CD14-positive monocyte (primary cell): Measurements from ENCODE around the gene CHI3L2. TPM values are rescaled to one million over a fixed set of nuclear protein-coding genes. Genes with fewer than 3 reads are reported as not detected.

Experiments
- DNase-seq, 3 donors: peaks; one replicate each; pipeline ENCODE4 v3.0.0-alpha.2; 2011 to 2022
- H2AFZ ChIP-seq: 2 replicates; pipeline ENCODE4 v1.6.0; 2012; ENCODE audit warnings: mild to moderate bottlenecking, low read depth, low read length, inconsistent platforms; ENCODE audit not compliant: insufficient read depth, poor library complexity, severe bottlenecking
- H3K27ac ChIP-seq, 2 donors: 1 replicate in 1 of 2; 2 replicates in 1 of 2; pipeline ENCODE4 v1.5.1; 2012 to 2013; ENCODE audit warnings: low read length in 2 of 2, control low read depth in 1 of 2, inconsistent platforms in 1 of 2, low read depth in 1 of 2, mild to moderate bottlenecking in 1 of 2
- H3K27me3 ChIP-seq, 2 donors: one replicate each; pipeline versions ENCODE4 v1.6.0 to v1.6.1; 2011 to 2013; ENCODE audit warnings: low read length in 2 of 2; ENCODE audit not compliant: control insufficient read depth in 2 of 2, insufficient read depth in 2 of 2
- H3K36me3 ChIP-seq, 2 donors: replicated peaks in 1 of 2; 1 replicate in 1 of 2; 2 replicates in 1 of 2; pipeline versions ENCODE4 v1.5.1 to v1.6.1; 2012 to 2013; ENCODE audit warnings: low read length in 2 of 2, control low read depth in 1 of 2, inconsistent platforms in 1 of 2, mild to moderate bottlenecking in 1 of 2; ENCODE audit not compliant: insufficient read depth in 2 of 2, control insufficient read depth in 1 of 2
- H3K4me1 ChIP-seq, 2 donors: 1 replicate in 1 of 2; 2 replicates in 1 of 2; pipeline versions ENCODE4 v1.5.1 to v1.6.1; 2012 to 2013; ENCODE audit warnings: low read length in 2 of 2, control low read depth in 1 of 2, inconsistent platforms in 1 of 2, mild to moderate bottlenecking in 1 of 2, moderate library complexity in 1 of 2; ENCODE audit not compliant: insufficient read depth in 2 of 2, control insufficient read depth in 1 of 2
- H3K4me2 ChIP-seq: replicated peaks from 2 replicates; pipeline ENCODE3; 2012; ENCODE audit warnings: low read length, moderate library complexity, mild to moderate bottlenecking; ENCODE audit not compliant: poor library complexity, severe bottlenecking; ENCODE audit errors: extremely low read depth
- H3K4me3 ChIP-seq, 3 experiments: fragments of 200-600 bp in 1 of 3; sonication (generic) in 1 of 3; replicated peaks in 1 of 3; 1 replicate in 2 of 3; 2 replicates in 1 of 3; pipeline ENCODE4 v1.5.1; 2011 to 2013; ENCODE audit warnings: low read length in 3 of 3, mild to moderate bottlenecking in 3 of 3, control low read depth in 2 of 3, low read depth in 2 of 3, inconsistent platforms in 1 of 3, moderate library complexity in 1 of 3
- H3K79me2 ChIP-seq: 2 replicates; pipeline ENCODE4 v1.6.0; 2012; ENCODE audit warnings: mild to moderate bottlenecking, control low read depth, inconsistent platforms, low read length, moderate library complexity; ENCODE audit not compliant: insufficient read depth
- H3K9ac ChIP-seq: 2 replicates; pipeline ENCODE4 v1.6.0; 2017; ENCODE audit warnings: low read length, mild to moderate bottlenecking; ENCODE audit not compliant: insufficient read depth, poor library complexity, severe bottlenecking
- H3K9me3 ChIP-seq, 2 donors: replicated peaks in 1 of 2; 1 replicate in 1 of 2; 2 replicates in 1 of 2; pipeline versions ENCODE4 v1.5.1 to v1.6.1; 2012 to 2013; ENCODE audit warnings: low read length in 2 of 2, control low read depth in 1 of 2; ENCODE audit not compliant: control insufficient read depth in 1 of 2, insufficient read depth in 1 of 2
- H4K20me1 ChIP-seq: 2 replicates; pipeline ENCODE4 v1.6.0; 2012; ENCODE audit warnings: mild to moderate bottlenecking, low read length, control low read depth, moderate library complexity; ENCODE audit not compliant: insufficient read depth
- H3K27ac Mint-ChIP-seq, 7 donors: one replicate each; pipeline ENCODE4 v1.8.0; 2020; ENCODE audit warnings: mild to moderate bottlenecking in 7 of 7, mixed read lengths in 7 of 7, moderate library complexity in 6 of 7, inconsistent platforms in 2 of 7
- H3K27me3 Mint-ChIP-seq, 3 donors: one replicate each; pipeline ENCODE4 v1.8.0; 2021 to 2022; ENCODE audit warnings: low read depth in 3 of 3, mild to moderate bottlenecking in 3 of 3, mixed read lengths in 3 of 3, moderate library complexity in 3 of 3, inconsistent platforms in 1 of 3
- H3K36me3 Mint-ChIP-seq, 2 donors: one replicate each; pipeline ENCODE4 v1.8.0; 2020; ENCODE audit warnings: mixed read lengths in 2 of 2, inconsistent platforms in 1 of 2, mild to moderate bottlenecking in 1 of 2
- H3K4me1 Mint-ChIP-seq: one replicate; pipeline ENCODE4 v1.8.0; 2020; ENCODE audit warnings: mild to moderate bottlenecking, mixed read lengths
- H3K4me3 Mint-ChIP-seq, 2 donors: one replicate each; pipeline ENCODE4 v1.8.0; 2020; ENCODE audit warnings: mild to moderate bottlenecking in 2 of 2, mixed read lengths in 2 of 2, moderate library complexity in 1 of 2
- H3K9me3 Mint-ChIP-seq, 7 donors: one replicate each; pipeline ENCODE4 v1.8.0; 2020 to 2022; ENCODE audit warnings: mixed read lengths in 7 of 7, mild to moderate bottlenecking in 6 of 7, moderate library complexity in 6 of 7, inconsistent platforms in 2 of 7
- CTCF ChIP-seq: fragments of 200-600 bp; IDR thresholded peaks from one replicate; pipeline ENCODE4 v1.8.0; 2022; ENCODE audit warnings: antibody characterized with exemption, mild to moderate bottlenecking
- WGBS: methylation state at CpG from one replicate; pipeline ENCODE4 v1.1.5; 2013; ENCODE audit warnings: missing lambda C conversion rate; ENCODE audit not compliant: insufficient coverage; 5-methylcytosine and 5-hydroxymethylcytosine counted together
- intact Hi-C, 2 donors: fragments of 100-400 bp; cut with micrococcal nuclease; formaldehyde crosslinking; loops; one replicate each; pipeline versions ENCODE4 v1.15.0 to v1.15.1; 2023
- polyA plus RNA-seq, 3 donors: library from polyadenylated mRNA; depleted of rRNA in 1 of 3; unstranded in 2 of 3; stranded (reverse) in 1 of 3; fragments of 300-500 nt in 2 of 3; fragments of >200 nt in 1 of 3; fragmentation: Illumina TruSeq in 2 of 3; gene quantifications; 1 replicate in 2 of 3; 2 replicates in 1 of 3; pipeline ENCODE4 v1.2.3, GENCODE V29; 2012 to 2021

Gene CHI3L2
- polyA plus RNA-seq, 3 donors: 1.2 to 9.9 (median 1.4) TPM

- H3K9me3 Mint-ChIP-seq: no peaks in the 10 kb centered on the region
- H3K27ac Mint-ChIP-seq: no peak overlapping the region
- no peak for DNase-seq
- no peak for TF ChIP-seq CTCF
- Histone ChIP-seq H3K27me3 (no peaks in the 10 kb centered on the region), H4K20me1 (no peaks in the 10 kb centered on the region), H2AFZ (no peak overlapping the region), H3K27ac (no peak overlapping the region), H3K79me2 (no peaks in the 10 kb centered on the region), H3K4me2 (no peak overlapping the region), H3K9ac (no peak overlapping the region), H3K4me1 (peaks cover 52 to 60% of the 10 kb centered on the region in 2 donors), H3K4me3 (no peak overlapping the region), H3K36me3 (no peaks in the 10 kb centered on the region), H3K9me3 (no peaks in the 10 kb centered on the region)
- WGBS: 83% methylated on average over 1 of the region's 1 CpG
- H3K27me3 Mint-ChIP-seq: peaks cover 0 to 2% (median 0%) of the 10 kb centered on the region in 3 donors
- intact Hi-C loops: loop anchor here (5.0 to 10.0 kb wide), 4 partner anchors 67 to 564 kb away; partner anchors contain the start of genes CEPT1 (in 1 of the 2), DDX20 (in 1 of the 2), DRAM2 (in 1 of the 2) and INKA2 (in 1 of the 2)
- H3K36me3 Mint-ChIP-seq: peaks cover 0 to 2% of the 10 kb centered on the region in 2 donors
- H3K4me1 Mint-ChIP-seq: peaks cover 55% of the 10 kb centered on the region
- H3K4me3 Mint-ChIP-seq: no peak overlapping the region
Measured at GRCh38 chr1:111208921-111209320, 18.6 kb upstream of the CHI3L2 start.

DNA sequence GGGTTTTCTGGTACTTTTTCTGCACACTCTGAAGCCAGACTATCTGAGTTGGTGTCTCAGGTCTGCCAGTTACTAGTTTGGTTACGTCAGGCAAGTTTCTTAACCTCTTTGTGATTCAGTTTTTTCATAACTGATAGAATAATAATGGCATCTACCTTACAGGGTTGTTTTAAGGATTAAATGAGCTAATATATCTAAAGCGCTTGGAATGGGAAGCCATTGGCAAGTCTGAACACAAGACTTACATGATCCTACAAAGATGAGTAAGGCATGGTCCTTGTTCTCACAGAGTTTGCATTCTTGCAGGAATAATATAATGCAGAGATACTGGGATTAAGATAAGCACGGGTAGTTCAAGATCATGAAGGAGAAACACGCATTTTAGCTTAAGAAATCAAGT is 17.9 kb upstream of the CHI3L2 start:
- 86% methylated on average over 1 of the region's 4 CpGs for WGBS
- H3K4me1 Mint-ChIP-seq: peaks cover 60% of the 10 kb centered on the region

More for the DNA sequence above, 17.9 kb upstream of the CHI3L2 start:
- Mint-ChIP-seq H3K27ac (no peak overlapping the region), H3K27me3 (peaks cover 0 to 2% (median 0%) of the 10 kb centered on the region in 3 donors), H3K4me3 (no peak overlapping the region), H3K9me3 (no peaks in the 10 kb centered on the region), H3K36me3 (peaks cover 0 to 2% of the 10 kb centered on the region in 2 donors)
- no peak overlapping the region for H3K9ac ChIP-seq
- intact Hi-C loops: loop anchor here (5.0 to 10.0 kb wide), 4 partner anchors 67 to 565 kb away; partner anchors contain the start of genes CEPT1 (in 1 of the 2), DDX20 (in 1 of the 2), DRAM2 (in 1 of the 2) and INKA2 (in 1 of the 2)
- no peaks in the 10 kb centered on the region for H4K20me1 ChIP-seq
- H3K4me3 ChIP-seq: no peak overlapping the region
- no peaks in the 10 kb centered on the region for H3K36me3 ChIP-seq
- no peak overlapping the region for H3K4me2 ChIP-seq
- H3K9me3 ChIP-seq: no peaks in the 10 kb centered on the region
- no peaks in the 10 kb centered on the region for H3K27me3 ChIP-seq
- H2AFZ ChIP-seq: no peak overlapping the region
- peaks cover 57 to 60% of the 10 kb centered on the region in 2 donors for H3K4me1 ChIP-seq
- no peak overlapping the region for H3K27ac ChIP-seq
- no peak for TF ChIP-seq CTCF
- no peak for DNase-seq
- H3K79me2 ChIP-seq: no peaks in the 10 kb centered on the region
